HG03439 (cell line): ENCODE data around the gene CHRNA3.
"Not testable (repeated sequence)": the region's sequence is repeated elsewhere in the genome, so short reads cannot be mapped to it uniquely, and the experiment has no call there.

ENCODE experiments used
- ATAC-seq: cut with Tn5 transposase; IDR thresholded peaks from one replicate; pipeline ENCODE4 v1.9.1; 2021; ENCODE audit warnings: mild to moderate bottlenecking, moderate library complexity; ENCODE audit not compliant: unreplicated experiment

CHRNA3 gene

GRCh38 chr15:78565097-78565950 lies 55.5 kb downstream of the CHRNA3 start, which contains the start of gene CHRNA5:
CHRNA5 (plus strand) TSS chr15:78565520; CDS start chr15:78565720, 200 bp downstream.
- ATAC-seq: peak; percentile 68

GRCh38 chr15:78564743-78565096 lies 56.1 kb downstream of the CHRNA3 start:
- peak; percentile 19 for ATAC-seq

GRCh38 chr15:78563092-78563491 lies 57.7 kb downstream of the CHRNA3 start:
- no peak for ATAC-seq

GRCh38 chr15:78561490-78561889 lies 59.3 kb downstream of the CHRNA3 start:
- ATAC-seq: no peak

GRCh38 chr15:78560201-78560600 lies 60.6 kb downstream of the CHRNA3 start:
- ATAC-seq: not testable (repeated sequence)

GRCh38 chr15:78552597-78552996 lies 68.2 kb downstream of the CHRNA3 start:
- ATAC-seq: no peak

- ATAC-seq: no peak
Measured at GRCh38 chr15:78551902-78552301, 68.9 kb downstream of the CHRNA3 start.

- no peak for ATAC-seq
Measured at GRCh38 chr15:78550815-78551214, 70.0 kb downstream of the CHRNA3 start.

- no peak for ATAC-seq
Measured at GRCh38 chr15:78550194-78550593, 70.6 kb downstream of the CHRNA3 start.
